ENCODE data around the gene TUBAL3.
"Not testable (repeated sequence)": the region's sequence is repeated elsewhere in the genome, so short reads cannot be mapped to it uniquely, and the experiment has no call there.

Gene TUBAL3

GRCh38 chr10:5424751-5425150 lies 20.1 kb upstream of the TUBAL3 start:
- DNase-seq (ENCODE audit: low read depth in 3 of 3, low spot score in 1 of 3), result no peak

DNA sequence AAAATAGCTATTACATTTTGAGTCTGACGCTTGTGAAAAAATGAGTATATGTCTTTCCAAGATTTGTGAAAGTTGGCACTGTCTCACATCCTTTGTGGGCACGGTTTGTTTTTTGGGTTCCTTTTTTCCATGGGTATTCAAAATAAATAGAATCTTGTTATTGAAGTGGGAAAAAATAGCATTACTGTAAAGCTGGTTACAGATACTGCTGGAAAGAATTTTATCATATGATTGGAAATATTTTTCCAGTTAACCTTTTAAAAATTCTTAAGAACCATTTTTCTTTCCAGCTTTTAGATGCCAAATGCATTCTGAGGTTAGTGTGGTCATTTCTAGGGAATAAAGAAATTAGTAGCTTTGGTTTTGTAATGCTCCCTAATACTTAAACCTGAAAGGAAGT lies 19.1 kb upstream of the TUBAL3 start:
- no peak for DNase-seq (ENCODE audit: low read depth in 3 of 3, low spot score in 1 of 3)

- no peak for DNase-seq (ENCODE audit: low read depth in 3 of 3, low spot score in 1 of 3)
Measured at GRCh38 chr10:5419466-5420094, 15.0 kb upstream of the TUBAL3 start.

- no peak for DNase-seq (ENCODE audit: low read depth in 3 of 3, low spot score in 1 of 3)
Measured at GRCh38 chr10:5418584-5418983, 14.0 kb upstream of the TUBAL3 start.

- DNase-seq (ENCODE audit: low read depth in 3 of 3, low spot score in 1 of 3), result no peak
Measured at GRCh38 chr10:5416981-5417380, 12.4 kb upstream of the TUBAL3 start.

GRCh38 chr10:5413012-5413938 lies 8.6 kb upstream of the TUBAL3 start:
- no peak for DNase-seq (ENCODE audit: low read depth in 3 of 3, low spot score in 1 of 3)

DNA sequence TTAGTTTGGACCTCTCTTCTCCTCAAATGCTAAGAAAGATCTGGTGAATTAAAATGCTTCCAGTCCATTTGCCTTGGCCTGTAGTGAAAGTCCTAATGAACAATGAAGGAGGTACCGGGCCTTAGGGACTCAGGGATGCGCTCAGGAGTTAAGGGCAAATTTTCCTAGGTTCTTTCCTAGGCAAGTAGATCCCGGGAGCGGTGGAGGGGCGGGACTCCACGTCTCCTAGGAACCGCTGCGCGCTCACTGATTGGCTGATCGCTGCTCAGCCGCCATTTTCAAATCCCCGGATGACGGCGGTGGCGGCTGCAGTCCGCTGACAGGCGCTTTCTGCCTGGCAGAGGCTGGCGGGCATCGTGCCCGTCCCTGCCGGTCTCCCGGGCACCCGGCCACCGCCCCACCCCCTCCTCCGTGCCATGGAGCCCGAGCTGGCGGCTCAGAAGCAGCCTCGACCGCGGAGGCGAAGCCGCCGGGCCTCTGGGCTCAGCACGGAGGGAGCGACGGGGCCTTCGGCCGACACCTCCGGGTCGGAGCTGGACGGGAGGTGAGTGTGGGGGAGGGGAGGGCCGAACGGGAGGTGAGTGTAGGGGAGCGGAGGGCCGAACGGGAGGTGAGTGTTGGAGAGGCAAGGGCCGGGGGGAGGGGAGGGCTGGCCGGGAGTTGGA lies 7.8 kb upstream of the TUBAL3 start, which contains the start of gene NET1:
TSS of gene NET1 (plus strand) at position 281 of the 665 bp plus-strand sequence. CDS start at position 417, 136 bp downstream.
- peak in 2 of 3 donors; percentile 29 to 56 for DNase-seq (ENCODE audit: low read depth in 3 of 3, low spot score in 1 of 3)

GRCh38 chr10:5411941-5412276 lies 7.3 kb upstream of the TUBAL3 start:
- no peak for DNase-seq (ENCODE audit: low read depth in 3 of 3, low spot score in 1 of 3)

- DNase-seq (ENCODE audit: low read depth in 3 of 3, low spot score in 1 of 3), result not testable (repeated sequence)
Measured at GRCh38 chr10:5410787-5411186, 6.2 kb upstream of the TUBAL3 start.

- DNase-seq (ENCODE audit: low read depth in 3 of 3, low spot score in 1 of 3), result no peak
Measured at GRCh38 chr10:5406918-5407317, 2.3 kb upstream of the TUBAL3 start.

DNA sequence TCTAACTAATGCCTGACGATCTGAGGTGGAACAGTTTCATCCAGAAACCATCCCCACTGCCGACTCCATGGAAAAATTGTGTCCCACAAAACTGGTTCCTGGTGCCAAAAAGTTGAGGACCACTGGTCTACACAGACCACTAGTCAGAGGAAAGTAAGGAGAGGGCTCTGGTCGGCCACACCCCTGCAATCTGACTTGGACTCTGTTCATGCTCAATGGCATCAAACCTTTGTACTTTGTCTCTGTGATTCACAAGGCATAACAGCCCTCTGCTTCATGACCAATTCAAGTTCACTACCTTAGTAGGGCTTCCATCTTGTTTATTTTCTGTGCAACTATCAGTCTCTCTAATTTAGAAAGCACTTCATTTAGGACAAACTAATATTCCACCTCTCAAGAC lies 1.8 kb downstream of the TUBAL3 start:
- no peak for DNase-seq (ENCODE audit: low read depth in 3 of 3, low spot score in 1 of 3)

- no peak for DNase-seq (ENCODE audit: low read depth in 3 of 3, low spot score in 1 of 3)
Measured at GRCh38 chr10:5400468-5401240, 4.0 kb downstream of the TUBAL3 start.

DNA sequence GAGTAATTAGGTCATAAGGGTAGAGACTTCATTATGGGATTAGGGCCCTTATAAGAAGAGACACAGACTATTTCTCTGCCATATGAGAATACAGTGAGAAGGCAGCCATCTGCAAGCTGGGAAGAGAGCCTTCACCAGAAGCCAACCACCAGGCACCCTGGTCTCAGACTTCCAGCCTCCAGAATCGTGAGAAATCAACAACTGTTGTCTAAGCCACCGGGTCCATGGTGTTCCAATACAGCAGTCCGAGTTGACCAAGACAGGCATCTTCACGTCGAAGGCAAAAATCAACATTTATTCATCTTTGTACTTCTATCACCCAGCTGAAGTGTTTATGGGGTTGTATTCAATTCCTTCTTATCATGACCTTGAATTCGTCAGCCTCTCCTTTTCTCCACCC lies 5.3 kb downstream of the TUBAL3 start:
- no peak for DNase-seq (ENCODE audit: low read depth in 3 of 3, low spot score in 1 of 3)

GRCh38 chr10:5396556-5397300 lies 7.9 kb downstream of the TUBAL3 start:
- DNase-seq (ENCODE audit: low read depth in 3 of 3, low spot score in 1 of 3), result no peak

GRCh38 chr10:5395168-5395567 lies 9.5 kb downstream of the TUBAL3 start:
- no peak for DNase-seq (ENCODE audit: low read depth in 3 of 3, low spot score in 1 of 3)

DNA sequence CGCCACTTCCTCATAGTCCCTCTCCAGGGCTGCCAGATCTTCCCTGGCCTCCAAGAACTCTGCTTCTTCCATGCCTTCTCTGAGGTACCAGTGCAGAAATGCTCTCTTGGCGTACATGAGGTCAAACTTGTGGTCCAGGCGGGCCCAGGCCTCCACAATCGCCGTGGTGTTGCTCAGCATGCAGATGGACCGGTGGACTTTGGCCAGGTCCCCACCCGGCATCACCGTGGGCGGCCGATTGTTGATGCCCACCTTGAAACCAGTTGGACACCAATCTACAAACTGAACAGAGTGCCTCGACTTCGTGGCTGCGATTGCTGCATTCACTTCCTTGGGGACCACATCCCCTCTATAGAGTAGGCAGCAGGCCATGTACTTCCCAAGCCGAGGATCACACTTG lies 11.1 kb downstream of the TUBAL3 start:
- no peak for DNase-seq (ENCODE audit: low read depth in 3 of 3, low spot score in 1 of 3)

DNA sequence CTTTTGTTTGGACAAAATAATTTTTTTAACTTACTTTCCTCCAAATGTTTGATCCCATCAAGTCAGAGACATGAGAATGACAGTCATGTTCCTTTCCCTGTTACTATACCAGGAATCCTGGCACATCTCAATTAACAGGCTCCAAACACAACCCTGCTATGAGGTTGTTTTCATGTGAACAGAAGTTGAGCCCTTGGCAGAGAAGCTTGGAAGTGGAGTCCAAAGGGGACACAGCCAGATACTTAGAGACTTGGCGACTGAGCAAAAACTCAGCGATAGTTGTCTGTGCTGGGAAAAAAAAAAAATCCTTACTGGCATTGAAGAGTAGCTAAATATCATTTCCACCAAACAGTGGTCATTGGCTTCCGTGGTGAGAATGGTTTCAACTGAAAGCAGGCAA lies 12.8 kb downstream of the TUBAL3 start:
- DNase-seq (ENCODE audit: low read depth in 3 of 3, low spot score in 1 of 3), result no peak

GRCh38 chr10:5390607-5391205 lies 13.9 kb downstream of the TUBAL3 start:
- DNase-seq (ENCODE audit: low read depth in 3 of 3, low spot score in 1 of 3), result no peak

DNA sequence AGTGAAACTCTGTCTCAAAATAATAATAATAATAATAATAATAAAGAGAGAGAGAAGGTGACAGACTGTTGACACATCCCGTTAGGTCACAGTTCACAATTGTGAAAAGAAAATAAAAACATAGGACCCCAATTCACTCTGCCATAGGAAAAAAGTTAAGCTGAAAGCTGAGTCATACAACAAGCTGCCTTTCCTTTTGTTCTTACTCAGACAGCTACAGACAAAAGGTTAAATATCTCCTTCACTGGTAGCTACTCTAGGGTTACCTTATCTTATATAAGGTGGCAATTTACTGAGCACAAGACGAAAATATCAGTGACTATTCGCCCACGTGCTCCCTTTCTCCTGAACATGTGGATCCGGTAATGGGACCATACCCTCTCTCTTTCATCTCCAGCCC lies 17.5 kb downstream of the TUBAL3 start:
- DNase-seq (ENCODE audit: low read depth in 3 of 3, low spot score in 1 of 3), result no peak

DNA sequence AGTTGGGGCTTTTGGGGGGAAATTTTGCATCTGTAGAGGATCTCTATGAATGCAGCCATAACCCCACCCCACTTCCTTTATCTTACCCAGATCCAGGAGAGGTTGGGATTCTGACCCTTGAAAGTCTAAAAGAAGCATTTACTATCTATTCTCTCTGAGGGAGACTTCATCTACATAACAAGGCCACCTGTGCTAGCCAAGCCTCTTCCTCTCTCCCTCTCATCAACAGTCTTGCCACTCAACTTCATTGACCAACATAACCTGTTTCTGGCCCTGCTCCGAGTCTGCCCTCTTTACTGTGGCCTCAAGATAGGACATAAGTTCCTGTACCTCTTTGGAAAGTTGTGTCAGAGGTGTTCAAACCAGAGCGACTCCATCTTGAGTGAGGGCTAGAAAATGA lies 19.4 kb downstream of the TUBAL3 start:
- no peak for DNase-seq (ENCODE audit: low read depth in 3 of 3, low spot score in 1 of 3)

Measured in stimulated activated CD4-positive, alpha-beta T cell treated with anti-CD3 and anti-CD28 coated beads, TNF-alpha, amount 100 ng/mL, for 1 hour (primary cell).